ENCODE results near the gene PSMD9. TPM values are rescaled to one million over a fixed set of nuclear protein-coding genes. Genes with fewer than 3 reads are reported as not detected.
"Not testable (repeated sequence)": the region's sequence is repeated elsewhere in the genome, so short reads cannot be mapped to it uniquely, and the experiment has no call there.

Gene PSMD9
- total RNA-seq, 1 experiment from 2014 or later: 241 TPM

- Histone ChIP-seq H3K36me3 (ENCODE audit: low read depth, low read length) (0 out of 2 replicates have a peak, but pooled peaks cover 3% of the 10 kb centered on the region), H3K27me3 (ENCODE audit: low read length) (no peaks in the 10 kb centered on the region), H3K27ac (ENCODE audit: low read length) (no peak overlapping the region), H3K79me2 (ENCODE audit: low read length) (no peaks in the 10 kb centered on the region), H3K9ac (ENCODE audit: low read length) (no peak overlapping the region), H2AFZ (ENCODE audit: low read length) (no peak overlapping the region), H3K4me2 (ENCODE audit: low read length) (no peak overlapping the region), H3F3A (ENCODE audit: low read length, unreplicated experiment) (no peaks in the 10 kb centered on the region), H3K9me3 (ENCODE audit: low read length) (no peaks in the 10 kb centered on the region), H3K9me2 (replicated peaks; ENCODE audit: low read length) (no peaks in the 10 kb centered on the region), H4K20me1 (ENCODE audit: low read length) (no peaks in the 10 kb centered on the region), H3K4me1 (ENCODE audit: insufficient read depth, low read length) (no peaks in the 10 kb centered on the region), H3K4me3 (ENCODE audit: low read length) (no peak overlapping the region)
- no peak for DNase-seq
- ATAC-seq: no peak
- ChIA-PET CTCF (no interaction called here), POLR2A (ENCODE audit: unreplicated experiment) (no interaction called here)
- intact Hi-C loops (cut with micrococcal nuclease): no loop called here
- TF ChIP-seq EZH2 (IDR thresholded peaks at IDR 0.05; ENCODE audit: low read length, unreplicated experiment) (no peak), CTCF (conservative IDR thresholded peaks at IDR 0.05; ENCODE audit: low read depth, low read length) (no peak), EZH2phosphoT487 (IDR thresholded peaks at IDR 0.05; ENCODE audit: borderline replicate concordance, low read length) (no peak)
- BruUV-seq (replicated peaks): no TSS peak
Measured at GRCh38 chr12:121927813-121928212, 39.2 kb downstream of the PSMD9 start.

- H3K36me3 ChIP-seq (ENCODE audit: low read depth, low read length); H3K4me1 ChIP-seq (ENCODE audit: insufficient read depth, low read length); DNase-seq; H3F3A ChIP-seq (ENCODE audit: low read length, unreplicated experiment); H3K9me3 ChIP-seq (ENCODE audit: low read length); POLR2A ChIA-PET (ENCODE audit: unreplicated experiment); ATAC-seq; H2AFZ ChIP-seq (ENCODE audit: low read length); H3K9me2 ChIP-seq (replicated peaks; ENCODE audit: low read length); H4K20me1 ChIP-seq (ENCODE audit: low read length); H3K4me2 ChIP-seq (ENCODE audit: low read length); H3K4me3 ChIP-seq (ENCODE audit: low read length); CTCF ChIA-PET; BruUV-seq (replicated peaks); H3K27me3 ChIP-seq (ENCODE audit: low read length); H3K9ac ChIP-seq (ENCODE audit: low read length); H3K79me2 ChIP-seq (ENCODE audit: low read length); intact Hi-C loops (cut with micrococcal nuclease); H3K27ac ChIP-seq (ENCODE audit: low read length): not testable (repeated sequence)
Measured at GRCh38 chr12:121929545-121929944, 41.0 kb downstream of the PSMD9 start.

DNA sequence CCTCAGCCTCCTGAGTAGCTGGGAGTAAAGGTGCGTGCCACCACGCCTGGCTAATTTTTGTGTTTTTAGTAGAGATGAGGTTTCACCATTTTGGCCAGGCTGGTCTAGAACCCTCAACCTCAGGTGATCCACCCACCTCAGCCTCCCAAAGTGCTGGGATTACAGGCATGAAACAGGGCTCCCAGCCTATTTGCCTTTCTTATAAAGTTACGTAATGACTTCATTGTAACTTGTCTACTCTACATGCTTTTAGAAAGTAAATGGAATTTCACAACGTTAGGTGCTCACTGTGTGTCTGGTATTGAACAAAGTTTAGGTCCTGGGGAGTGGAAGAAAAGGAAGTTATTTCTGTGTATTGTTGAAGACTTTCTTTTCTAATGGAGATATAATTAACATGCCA is 42.3 kb downstream of the PSMD9 start:
- Histone ChIP-seq H3K27me3 (ENCODE audit: low read length) (no peaks in the 10 kb centered on the region), H3K9me3 (ENCODE audit: low read length) (no peaks in the 10 kb centered on the region), H3K79me2 (ENCODE audit: low read length) (no peaks in the 10 kb centered on the region), H3K36me3 (ENCODE audit: low read depth, low read length) (0 out of 2 replicates have a peak, but pooled peaks cover 3% of the 10 kb centered on the region), H3K4me1 (ENCODE audit: insufficient read depth, low read length) (no peaks in the 10 kb centered on the region), H4K20me1 (ENCODE audit: low read length) (no peaks in the 10 kb centered on the region), H3K9me2 (replicated peaks; ENCODE audit: low read length) (no peaks in the 10 kb centered on the region), H3K4me2 (ENCODE audit: low read length) (no peak overlapping the region), H3K27ac (ENCODE audit: low read length) (no peak overlapping the region), H2AFZ (ENCODE audit: low read length) (no peak overlapping the region), H3K9ac (ENCODE audit: low read length) (no peak overlapping the region), H3F3A (ENCODE audit: low read length, unreplicated experiment) (no peaks in the 10 kb centered on the region), H3K4me3 (ENCODE audit: low read length) (no peak overlapping the region)
- BruUV-seq (replicated peaks): no TSS peak
- intact Hi-C loops (cut with micrococcal nuclease): no loop called here
- ATAC-seq (no peak), DNase-seq (no peak)
- CTCF ChIA-PET: no interaction called here
- POLR2A ChIA-PET (ENCODE audit: unreplicated experiment): no interaction called here
- no peak for TF ChIP-seq CTCF (conservative IDR thresholded peaks at IDR 0.05; ENCODE audit: low read depth, low read length)
- no peak for TF ChIP-seq EZH2phosphoT487 (IDR thresholded peaks at IDR 0.05; ENCODE audit: borderline replicate concordance, low read length)
- no peak for TF ChIP-seq EZH2 (IDR thresholded peaks at IDR 0.05; ENCODE audit: low read length, unreplicated experiment)
